Measurements from ENCODE around the gene EPB41L1.
A peak's percentile ranks its signal among the peaks of the same experiment; 100 is the strongest.

Gene EPB41L1

DNA sequence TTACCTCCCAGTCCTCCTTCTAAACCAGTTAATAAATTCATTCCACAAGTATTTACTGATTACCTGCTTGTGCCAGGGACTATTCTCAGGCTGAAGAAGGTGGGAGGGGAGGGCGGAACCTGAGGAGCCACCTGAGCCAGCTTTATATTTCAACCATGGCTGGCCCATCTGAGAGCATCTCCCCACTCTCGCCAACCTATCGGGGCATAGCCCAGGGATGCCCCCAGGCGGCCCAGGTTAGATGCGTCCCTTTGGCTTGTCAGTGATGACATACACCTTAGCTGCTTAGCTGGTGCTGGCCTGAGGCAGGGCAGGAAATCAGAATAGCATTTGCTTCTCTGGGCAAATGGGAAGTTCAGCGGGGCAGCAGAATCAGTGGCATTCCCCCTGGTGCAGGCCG lies 76.8 kb downstream of the EPB41L1 start:
- DNase-seq, result no peak

DNA sequence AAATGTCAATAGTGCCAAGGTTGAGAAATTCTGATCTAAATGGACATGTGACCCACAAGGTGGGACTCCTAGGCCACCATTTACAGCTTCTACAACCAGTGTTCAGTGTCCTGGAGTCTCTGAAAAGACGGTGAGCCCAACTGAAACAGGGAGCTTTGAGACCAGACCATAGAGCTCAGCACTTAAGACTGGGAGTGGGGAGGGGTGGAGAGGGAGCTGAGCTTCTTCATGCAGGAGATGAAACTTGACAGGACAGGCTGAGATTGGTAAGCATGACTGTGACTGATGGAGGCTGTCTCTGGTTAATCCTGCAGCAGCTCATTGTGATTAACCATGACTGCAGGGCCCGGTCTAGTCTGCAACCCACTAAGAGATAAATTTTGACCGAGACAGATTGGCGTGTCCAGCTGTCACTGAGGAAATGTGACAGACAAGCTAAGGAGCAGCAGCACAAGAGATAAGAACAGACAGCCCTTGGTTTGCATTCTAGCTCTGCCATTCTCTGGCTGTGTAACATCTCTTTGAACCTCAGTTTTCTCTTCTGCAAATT lies 80.3 kb downstream of the EPB41L1 start:
- no peak for DNase-seq

DNA sequence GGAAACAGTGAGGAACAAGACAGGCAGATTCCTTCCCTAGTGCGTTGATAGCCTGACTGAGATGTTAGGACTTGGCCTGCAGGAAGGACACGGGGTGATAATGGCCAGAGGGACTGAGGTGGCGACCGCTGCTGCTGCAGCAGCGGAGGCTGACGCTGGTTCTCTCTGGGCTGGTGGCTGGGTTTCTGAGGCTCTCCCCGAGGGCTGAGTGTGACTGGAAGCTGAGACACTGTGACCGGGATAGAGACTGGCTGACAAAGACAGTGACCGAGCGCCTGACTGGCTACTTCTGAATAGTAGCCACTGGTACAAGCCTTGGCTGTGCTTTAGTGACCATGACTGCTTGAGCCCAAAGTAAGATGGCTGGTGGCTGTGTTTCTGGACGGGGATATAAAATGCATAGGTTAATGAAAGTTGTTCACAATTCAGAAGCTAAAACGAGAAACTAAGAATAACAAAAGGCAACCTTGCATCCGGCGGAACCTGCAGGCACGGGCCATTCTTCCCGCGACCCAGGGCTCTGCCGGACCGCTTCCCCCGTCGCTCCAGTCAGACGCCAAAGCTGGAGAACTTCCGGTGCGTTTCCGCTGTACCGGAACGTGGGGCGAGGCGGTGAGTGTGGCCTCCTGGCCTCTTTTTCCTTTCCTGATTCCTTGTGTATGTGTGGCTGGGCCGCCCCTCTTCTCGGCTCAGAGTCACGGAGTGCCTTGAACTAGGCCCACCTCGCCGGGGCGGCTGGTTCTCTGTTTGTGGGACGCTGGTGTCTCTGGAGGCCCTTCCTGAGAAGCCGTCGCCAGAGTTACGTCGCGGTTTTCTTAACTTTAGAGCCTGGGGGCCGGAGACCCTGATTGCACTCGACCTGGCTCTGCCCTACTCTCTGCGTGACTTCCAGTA lies 81.6 kb downstream of the EPB41L1 start, which contains the start of gene AAR2:
AAR2 (plus strand) TSS at position 587 of the 894 bp plus-strand sequence. CDS start 3,391 bp downstream, outside the sequence.
- peak; percentile 83 to 90 (median 84) for DNase-seq

DNA sequence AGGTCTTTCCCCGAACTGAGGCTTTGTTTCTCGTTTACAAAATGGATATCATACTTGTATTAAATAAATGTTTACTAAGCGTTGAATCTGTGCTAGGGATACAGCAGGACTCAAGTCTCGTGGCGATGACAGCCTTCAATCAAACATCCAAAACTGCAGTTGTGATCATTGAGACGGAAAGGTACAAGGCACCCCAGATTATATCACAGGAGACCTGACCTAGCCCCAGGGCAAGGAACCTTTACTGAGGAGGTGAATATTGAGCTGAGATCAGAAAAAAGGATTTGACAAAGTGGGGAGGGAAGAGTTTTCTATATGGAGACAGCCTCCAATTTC lies 82.2 kb downstream of the EPB41L1 start:
- peak in 1 of 3 donors; percentile 6 for DNase-seq

DNA sequence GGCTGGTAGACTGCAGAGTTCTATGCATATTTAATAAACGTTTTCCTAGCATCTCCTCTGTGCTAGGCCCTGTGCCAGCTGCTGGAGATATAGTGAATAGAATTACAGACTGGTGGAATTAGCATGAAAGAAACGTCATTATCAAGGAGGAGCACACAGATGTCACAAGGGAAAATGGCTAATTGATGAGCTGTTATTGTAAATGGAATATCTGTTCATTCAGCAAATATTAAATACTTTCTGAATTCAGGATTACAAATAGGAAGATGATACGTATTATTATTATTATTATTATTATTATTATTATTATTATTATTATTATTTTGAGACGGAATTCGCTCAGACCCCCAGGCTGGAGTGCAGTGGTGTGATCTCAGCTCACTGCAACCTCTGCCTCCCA lies 82.9 kb downstream of the EPB41L1 start:
- DNase-seq, result no peak

DNA sequence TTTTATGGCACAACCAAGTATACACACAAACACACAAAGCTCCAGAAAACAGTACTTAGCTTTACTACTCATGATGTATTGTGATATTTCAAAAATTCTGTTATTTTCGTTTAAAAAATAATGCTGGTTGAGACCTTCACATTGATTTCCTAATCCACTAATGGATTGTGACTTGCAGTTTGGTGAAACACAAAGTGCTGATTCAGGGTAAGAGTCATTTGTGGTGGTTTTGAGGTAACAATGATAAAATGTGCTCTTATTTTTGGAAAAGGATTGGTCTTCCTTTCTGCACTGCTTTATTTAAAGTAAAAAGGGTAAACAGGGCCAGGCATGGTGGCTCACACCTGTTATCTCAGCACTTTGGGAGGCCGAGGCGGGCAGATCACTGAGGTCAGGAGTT lies 83.6 kb downstream of the EPB41L1 start:
- no peak for DNase-seq

DNA sequence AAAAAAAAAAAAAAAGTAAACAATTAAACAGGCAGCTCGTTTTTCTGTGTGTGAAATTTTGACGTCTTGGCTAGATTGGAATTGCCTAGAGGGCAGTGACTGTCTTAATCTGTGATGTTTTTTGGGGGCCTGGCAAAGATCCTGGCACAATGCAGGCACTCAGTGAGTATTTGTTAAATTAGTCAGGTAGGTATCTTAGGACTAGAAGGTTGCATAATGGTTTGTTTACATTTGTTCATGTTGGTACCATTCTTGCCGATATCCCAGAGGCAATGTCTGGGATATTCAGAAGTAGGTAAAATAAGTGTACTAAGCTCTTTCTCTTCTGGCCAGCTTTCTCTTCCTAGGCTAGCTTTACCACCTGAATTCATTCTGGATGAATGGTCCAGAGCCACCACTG lies 84.2 kb downstream of the EPB41L1 start:
- no peak for DNase-seq

DNA sequence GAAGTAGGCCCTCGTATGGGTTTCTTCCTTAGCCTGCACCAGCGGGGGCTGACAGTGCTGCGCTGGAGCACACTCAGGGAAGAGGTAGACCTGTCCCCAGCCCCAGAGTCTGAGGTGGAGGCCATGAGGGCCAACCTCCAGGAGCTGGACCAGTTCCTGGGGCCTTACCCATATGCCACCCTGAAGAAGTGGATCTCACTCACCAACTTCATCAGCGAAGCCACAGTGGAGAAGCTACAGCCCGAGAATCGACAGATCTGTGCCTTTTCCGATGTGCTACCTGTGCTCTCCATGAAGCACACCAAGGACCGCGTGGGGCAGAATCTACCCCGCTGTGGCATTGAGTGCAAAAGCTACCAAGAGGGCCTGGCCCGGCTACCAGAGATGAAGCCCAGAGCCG lies 85.5 kb downstream of the EPB41L1 start:
- no peak for DNase-seq

DNA sequence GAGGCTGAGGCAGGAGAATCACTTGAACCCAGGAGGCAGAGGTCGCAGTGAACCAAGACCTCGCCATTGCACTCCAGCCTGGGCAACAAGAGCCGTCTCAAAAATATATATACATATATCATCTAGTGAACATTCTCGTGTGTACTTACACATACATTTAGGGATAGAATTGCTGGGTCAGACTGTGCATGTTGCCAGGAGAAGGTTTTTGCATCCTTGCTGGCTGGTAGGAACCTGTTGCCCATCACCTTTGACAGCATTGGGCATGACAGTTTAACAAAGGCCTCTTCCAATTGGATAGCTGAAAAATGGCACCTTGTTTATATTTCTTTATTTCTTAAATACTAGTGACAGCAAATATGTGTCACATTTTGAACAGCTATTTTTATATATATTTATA lies 87.1 kb downstream of the EPB41L1 start:
- DNase-seq, result no peak

DNA sequence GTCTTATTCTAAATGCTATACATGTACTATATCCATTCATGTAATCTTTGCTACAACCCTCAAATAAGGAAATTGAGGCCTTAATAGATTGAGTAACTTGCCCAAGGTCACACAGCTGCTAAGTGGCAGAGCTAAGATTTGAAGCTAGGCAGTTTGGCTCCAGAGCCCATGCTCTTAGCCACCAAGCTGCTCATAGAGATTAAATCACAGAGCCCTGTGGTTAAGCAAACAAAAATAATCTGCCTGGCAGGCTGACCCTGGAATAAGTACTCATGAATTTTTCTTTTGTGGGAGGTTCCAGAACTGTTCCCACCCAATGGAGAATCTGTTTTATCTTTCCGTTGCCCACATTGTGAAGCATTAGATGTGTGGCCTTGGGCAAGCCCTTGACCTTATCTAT lies 89.2 kb downstream of the EPB41L1 start:
- no peak for DNase-seq

DNA sequence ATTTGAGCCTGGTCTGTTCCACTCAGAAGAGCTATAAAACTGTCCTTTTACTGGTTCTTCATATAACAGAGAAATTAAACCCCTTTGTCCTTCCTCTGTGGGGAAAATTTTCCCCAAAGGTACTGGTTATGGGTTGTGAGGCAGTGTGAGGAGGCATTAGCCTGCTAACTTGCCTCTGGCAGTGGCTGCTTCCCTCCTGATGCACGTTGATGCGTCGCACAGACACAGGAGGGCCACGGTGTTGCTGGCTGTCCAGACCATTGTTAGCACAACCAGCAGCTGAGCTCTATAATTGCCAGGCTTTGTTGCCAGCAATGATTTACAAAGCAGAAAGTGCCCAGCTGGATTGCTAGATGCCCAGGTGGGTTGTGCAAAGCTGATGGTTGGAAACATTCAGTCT lies 91.9 kb downstream of the EPB41L1 start:
- no peak for DNase-seq

DNA sequence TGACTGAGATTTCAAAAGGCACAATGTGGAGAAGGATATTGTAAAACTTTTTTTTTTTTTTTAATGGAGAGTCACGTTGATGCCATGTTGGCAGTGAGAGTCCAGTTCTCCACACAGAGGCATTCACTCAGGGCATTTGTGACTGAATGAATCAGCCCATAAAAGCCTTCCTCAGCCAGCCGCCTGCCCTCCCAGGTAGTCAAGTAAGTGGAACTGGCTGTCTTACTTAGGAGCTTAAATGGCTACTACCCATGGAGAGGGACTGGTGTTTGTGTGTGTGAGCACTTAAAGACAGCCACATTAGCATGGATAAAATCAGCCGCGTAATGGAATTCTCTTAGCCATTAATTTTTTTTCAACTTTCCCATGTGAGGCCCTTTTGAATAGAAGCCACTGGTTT lies 94.3 kb downstream of the EPB41L1 start:
- no peak for DNase-seq

DNA sequence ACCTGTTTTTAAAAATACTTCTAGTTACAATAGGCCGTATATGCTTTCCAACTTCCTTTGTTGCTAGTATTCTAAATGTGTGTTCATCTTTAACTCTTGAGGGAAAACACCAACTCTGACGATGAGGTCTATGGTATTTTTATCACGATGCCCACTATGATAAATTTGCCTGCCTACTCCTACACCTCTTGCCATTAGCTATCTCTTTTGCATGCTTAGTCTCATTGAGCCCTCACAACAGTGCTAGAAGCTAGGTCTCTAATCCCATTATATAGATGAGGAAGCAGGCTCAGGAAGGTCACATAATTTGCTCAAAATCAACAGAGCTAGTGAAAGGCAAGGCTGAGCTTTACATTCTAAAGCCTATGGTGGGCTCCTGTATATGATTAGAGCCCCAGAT lies 94.9 kb downstream of the EPB41L1 start:
- DNase-seq, result no peak

DNA sequence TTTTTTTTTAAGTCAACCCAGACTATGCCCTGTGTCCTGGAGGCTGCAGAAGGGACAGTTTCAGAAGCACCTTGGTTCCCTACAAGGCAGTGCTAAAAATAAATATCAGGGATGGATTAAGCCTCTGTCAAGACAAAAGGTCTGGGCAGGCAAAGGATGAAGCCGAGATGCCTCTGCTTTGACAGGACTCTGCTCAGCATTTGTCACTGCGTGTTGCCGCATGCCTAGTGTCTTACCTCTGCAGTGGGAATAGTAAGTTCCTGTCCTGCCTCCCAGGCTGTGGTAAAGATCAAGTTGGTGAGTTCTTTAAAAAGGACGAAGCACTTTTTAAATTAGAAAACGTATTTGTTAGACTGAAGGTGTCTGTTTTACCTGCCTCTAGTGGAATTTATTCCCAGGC lies 96.9 kb downstream of the EPB41L1 start:
- DNase-seq, result no peak

DNA sequence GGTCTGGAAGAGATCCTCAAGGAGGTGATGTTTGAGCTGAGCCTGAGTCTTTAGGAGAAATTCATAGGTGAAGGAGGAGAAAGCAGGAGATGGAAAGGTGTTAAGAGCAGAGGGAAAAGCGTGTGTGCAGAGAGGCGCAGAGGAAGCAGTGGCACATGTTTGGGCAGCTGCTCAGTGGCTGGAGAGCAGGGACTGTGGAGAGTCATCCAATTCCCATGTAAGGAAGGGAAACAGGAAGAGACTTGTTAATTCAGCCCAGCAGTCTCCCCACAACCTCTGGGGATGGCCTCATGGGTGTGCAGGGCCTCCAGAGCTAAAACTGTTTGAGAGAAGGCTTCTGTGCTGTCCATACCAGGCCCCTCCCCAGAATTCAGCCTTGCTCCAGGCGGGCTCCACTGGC lies 98.0 kb downstream of the EPB41L1 start:
- DNase-seq, result no peak

DNA sequence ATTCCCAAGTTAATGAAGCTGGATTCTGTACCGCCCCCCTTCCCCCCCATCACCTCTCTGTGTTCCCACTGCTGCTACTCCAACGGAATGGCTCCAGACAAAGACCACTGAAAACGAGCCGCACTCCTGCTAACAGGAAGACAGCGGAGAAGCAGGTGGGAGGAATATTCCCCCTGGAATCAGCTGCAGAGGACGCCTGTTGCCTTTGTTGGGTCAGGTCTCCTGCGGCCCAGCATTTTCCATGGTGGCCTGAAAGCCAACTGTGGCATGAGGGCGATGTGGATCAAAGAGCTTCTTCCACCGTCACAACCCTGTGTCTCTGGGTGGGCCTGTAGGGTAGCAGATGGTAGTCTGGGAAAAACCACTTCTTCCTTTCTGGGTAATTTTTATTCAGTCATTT lies 98.5 kb downstream of the EPB41L1 start:
- no peak for DNase-seq

DNA sequence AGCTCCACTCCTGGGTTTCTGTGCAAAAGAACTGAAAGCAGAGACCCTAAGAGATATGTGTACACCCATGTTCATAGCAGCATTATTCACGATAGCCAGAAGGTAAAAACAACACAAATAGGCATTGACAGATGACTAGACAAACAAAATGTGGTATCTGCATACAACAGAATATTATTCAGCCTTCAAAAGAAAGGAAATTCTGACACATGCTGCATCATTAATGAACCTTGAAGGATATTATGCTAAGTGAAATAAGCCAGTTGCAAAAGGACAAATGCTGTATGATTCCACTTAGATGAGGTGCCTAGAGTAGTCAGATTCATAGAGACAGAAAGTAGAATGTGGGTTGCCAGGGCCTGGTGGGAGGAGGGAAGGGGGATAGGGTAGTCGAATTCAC lies 99.5 kb downstream of the EPB41L1 start:
- DNase-seq, result no peak

DNA sequence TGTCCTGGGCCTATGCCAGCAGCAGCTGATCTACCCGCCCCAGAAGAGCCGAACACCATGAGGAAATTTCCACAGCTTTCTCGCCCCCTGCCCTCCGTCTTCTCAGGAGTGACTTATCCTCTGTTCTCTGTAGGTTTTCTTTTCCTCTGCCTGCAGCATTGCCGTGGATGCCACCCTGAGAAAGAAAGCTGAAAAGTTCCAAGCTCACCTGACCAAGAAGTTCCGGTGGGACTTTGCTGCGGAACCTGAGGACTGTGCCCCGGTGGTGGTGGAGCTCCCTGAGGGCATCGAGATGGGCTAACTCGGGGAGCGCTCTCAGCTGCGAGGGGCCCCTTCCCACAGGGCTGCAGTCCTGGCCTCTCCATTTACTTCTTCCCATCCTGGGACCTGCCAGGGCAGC lies 100.9 kb downstream of the EPB41L1 start:
- no peak for DNase-seq

DNA sequence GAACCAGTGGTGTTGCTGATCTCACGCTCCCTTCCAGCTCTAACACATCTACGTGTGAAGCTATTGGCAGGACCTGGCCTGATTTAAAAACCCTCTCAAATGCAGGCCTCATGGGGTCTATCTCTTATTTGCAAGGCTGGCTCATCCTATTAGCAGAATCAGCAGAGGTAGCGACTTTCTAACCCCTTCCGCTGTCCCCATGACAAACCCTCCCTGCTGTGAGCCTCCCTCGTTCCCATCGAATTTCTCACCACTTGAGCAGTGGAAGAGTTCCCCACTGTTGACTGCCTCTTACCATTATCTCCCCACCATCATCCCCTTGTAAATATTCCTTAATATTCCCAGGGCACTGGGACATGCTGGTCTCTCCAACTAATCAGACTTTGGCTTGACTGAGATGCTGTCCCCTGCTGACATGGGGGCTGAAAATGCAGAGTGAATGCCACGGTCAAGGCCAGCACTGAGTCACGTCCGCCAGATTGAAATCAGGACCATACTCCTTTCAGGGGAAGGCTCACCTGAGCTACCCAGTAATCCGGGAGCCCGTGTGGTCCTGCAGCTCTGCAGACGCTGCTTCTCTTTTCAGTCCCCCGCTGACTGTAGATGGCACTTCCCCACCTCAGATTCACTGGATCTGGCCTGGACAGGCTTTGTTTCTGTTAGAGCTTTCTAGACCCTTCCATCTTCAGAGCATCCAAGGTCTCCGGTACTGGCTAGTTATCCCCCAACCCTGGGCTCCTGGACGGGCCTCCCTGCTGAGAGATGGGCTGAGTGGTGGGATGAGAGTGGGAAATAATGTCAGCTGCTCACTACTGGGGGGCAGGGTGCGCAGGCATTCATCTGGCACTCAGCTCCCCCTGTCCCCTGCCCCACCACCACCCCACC lies 104.9 kb downstream of the EPB41L1 start:
- DNase-seq, result no peak

DNA sequence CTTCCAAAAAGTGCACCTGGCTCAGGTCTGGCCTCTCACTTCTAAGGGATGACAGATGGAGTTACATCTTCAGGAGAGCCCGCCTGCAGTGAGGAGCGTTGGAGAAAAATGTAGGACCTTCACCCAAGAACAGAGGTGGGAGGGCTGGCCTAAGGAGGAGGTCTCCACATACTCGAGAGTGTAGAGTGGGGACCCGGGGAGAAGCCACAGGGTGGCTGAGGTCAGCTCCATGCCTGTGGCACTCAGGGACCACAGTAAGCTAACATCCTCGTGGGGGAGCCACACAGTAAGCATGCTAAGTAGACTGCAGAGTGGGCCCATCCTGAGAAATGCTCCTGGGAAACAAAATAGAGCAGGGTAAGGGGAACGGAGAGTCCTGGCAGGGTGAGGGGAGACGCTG lies 105.8 kb downstream of the EPB41L1 start:
- no peak for DNase-seq

DNA sequence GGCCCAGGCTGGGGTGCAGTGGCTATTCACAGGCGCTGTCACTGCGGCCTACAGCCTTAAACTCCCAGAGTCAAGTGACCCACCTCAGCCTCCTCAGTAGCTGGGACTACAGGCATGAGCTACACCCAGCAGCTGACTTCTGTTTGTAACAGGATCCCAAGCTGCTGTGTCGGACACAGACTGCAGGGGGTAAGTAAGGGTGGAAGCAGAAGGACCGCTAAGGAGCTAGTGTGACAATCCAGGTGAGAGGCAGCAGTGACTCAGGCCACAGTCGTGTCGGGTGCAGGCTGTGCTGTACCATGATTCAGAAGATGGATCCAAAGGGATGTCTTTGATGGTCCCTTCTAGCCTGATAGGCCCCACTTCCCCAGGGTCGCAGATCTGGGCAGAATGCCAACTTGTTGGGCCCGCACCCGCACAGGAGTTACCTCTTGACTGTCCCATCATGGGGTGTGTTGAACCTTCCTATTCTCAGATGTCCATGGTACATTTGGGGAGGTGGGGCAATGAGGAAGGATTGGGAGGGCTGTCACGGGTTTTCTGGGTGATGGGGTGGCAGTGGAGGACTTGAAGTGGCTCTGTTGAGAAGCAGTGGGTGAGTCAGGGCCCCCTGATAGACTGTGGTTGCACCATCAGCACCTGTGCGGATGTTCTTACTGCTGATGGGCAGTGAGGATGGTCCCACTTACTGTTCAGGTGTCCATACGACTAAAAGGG lies 107.0 kb downstream of the EPB41L1 start:
- no peak for DNase-seq

DNA sequence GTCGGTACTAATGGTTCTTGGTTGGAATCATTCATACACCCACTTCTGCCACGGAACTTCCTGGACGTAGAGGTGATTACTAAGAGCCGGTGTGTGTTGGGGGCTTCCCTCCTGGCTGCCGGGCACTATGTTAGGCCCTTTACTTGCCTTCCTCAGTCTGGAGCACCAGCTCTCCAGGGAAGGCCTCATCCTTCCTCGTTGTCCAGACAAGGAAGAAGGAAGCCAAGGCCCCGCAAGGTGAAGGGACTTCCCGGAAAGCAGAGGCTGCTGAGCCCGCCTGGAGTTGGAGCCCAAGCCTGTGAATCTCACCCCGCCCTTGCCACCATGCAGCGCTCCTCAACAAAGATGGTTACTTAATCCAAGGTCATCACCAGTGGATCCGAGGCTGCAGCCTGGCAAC lies 107.9 kb downstream of the EPB41L1 start:
- no peak for DNase-seq

All from suppressor macrophage treated with lipopolysaccharide for 1 hour (primary cell).